NCI-H526 (cell line): Measurements from ENCODE around the gene C11orf68.

Source experiments
- DNase-seq, 2 experiments: peaks; one replicate each; lab custom pipeline; 2025; lab: John Stamatoyannopoulos, UW

C11orf68 gene

DNA sequence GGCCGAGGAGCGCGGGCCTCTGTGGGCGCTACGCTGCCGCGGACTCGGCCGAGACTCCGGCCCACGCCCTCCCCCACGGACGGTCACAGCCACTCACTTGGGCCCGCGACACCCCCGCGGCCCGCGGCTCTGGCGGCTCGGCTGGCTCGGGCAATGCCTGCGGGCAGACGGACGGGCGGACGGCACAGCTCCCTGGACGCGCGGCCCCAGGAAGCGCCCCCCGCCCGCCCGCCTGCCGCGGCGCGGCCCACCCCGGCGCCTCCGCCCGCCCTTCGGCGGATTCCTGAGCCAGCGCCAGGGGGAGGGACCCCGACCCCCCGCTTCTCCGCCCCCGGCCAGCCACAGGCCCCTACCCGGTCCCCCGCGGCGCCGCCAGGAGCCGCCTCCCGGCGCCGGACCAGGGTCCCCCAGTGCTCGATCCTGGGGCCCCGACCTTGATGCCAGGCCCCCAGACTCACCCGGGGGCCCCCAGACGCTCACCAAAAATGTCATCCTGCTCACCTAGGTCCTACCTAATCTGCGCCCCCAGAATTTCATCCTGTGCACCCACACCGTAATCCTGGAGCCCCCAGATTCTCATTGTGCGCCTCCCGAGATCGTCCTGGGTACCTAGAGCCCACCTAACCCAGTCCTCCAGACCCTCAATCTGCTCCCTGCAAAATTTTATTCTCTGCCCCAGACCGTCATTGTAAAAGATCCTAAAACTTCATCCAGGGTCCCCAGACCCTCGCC lies 46.1 kb downstream of the C11orf68 start, which contains the start of gene EFEMP2:
Gene EFEMP2, minus strand, starts transcription at position 215 of the 732 bp plus-strand sequence. CDS start 446 bp downstream, outside the sequence.
- DNase-seq = no peak

GRCh38 chr11:65871811-65872548 lies 46.9 kb downstream of the C11orf68 start:
- DNase-seq = no peak

DNA sequence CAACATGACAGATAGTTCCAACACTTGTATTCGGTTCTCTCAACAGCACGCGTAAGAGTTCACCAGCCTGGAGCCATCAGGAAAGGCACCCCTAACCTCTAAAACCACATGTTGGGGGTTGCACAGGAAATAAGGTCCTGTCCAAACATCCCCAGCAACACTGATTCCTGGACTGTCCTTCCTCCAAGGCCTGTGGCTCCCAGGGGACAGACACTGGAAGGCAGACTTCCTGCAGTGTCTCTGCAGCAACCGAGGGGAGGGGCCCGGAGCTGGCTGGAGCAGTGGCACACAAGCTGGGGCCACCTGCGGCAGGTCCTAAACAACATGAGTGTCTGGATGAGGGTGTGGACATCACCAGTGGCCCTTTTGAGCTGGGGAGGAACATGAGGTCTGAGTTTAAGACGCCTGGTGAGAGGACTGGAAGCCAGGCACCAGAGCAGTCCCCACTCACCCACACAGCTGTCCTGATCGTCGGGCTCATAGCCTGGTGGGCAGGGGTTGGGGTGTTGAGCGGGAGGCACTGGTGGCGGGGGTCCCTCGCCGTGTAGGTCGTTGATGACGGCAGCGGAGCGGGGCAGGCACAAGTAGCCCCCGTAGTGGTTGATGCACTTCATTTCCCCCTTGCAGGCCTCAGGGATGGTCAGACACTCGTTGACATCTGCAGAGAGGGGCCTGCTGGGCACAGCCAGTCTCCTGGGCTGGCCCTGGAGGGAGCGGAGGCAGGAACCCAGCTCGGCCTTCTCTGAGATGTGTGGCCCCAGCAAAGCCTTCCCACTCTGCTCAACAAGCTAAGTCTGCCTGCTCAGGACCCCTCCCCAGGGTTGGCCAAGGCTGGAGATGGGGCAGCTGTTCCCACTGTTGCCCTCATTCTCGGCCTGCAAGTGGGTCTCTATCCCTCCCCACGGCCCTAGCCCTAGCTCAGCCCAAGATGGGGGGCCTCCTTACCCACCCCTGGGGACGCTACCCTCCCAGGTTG lies 47.9 kb downstream of the C11orf68 start:
- DNase-seq = peak in 1 of 2 experiments; percentile 37

GRCh38 chr11:65870307-65870658 lies 48.6 kb downstream of the C11orf68 start:
- no peak for DNase-seq

DNA sequence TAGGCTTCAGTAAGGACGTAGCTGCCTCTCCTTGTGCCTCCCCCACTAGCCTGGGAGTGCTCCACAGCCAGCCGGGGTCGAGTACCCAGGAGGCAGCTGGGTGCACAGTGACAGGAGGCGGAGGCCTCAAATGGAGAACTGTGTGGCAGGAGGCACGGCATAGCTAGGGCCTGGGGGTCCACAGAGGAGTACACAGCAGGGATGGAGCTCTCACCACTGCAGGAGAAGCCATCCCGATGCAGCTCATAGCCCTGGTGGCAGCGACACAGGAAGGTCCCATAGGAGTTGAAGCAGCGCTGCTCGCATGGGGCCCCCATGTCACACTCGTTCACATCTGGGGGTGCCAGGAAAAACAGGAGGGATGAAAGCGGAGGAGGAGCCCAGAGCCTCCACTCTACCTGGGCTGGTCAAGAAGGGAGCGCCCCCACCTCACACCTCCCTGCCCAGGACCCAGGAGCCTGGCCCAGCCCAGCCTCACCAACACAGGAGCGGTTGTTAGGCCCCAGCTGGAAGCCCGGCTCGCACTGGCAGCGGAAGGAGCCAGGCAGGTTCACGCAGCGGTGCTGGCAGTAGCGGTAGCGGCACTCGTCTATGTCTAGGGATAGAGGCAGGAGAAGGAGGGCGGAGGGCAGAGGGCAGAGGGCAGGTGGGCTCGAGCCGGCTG lies 49.1 kb downstream of the C11orf68 start:
- DNase-seq = peak in 1 of 2 experiments; percentile 46

DNA sequence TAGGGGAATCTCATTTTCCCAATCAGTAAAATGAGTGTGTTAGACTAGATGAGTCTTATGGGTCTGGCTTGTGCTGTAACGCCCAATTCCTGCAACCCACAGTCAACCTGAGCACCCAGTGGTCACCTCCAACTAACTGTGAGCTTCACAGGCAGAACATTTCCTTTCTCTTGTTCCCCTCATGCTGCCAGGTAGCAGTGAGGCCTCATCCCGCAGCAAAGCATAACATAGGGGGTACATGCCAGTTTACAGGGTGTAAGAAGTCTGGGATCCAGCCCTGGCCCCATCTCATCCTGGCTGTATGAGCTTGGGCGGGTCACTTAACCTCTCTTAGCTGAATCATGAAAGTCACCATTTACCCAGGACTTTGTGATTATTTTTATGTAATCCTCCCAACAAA lies 50.0 kb downstream of the C11orf68 start:
- DNase-seq = no peak

GRCh38 chr11:65868076-65868667 lies 50.7 kb downstream of the C11orf68 start:
- peak; percentile 26 to 53 for DNase-seq

GRCh38 chr11:65867284-65868071 lies 51.4 kb downstream of the C11orf68 start:
- no peak for DNase-seq
